PC-9 (cell line): Measurements from ENCODE around the gene GTF2F2. TPM values are rescaled to one million over a fixed set of nuclear protein-coding genes. Genes with fewer than 3 reads are reported as not detected.
A peak's percentile ranks its signal among the peaks of the same experiment; 100 is the strongest.

Experiments used
- BruUV-seq: library from RNA; stranded (reverse); fragments of 400-500 nt; replicated peaks from 2 replicates; lab custom pipeline; 2021; lab: Mats Ljungman, UMichigan
- CTCF ChIA-PET: fragments of 300-600 bp; sonication (Branson Sonifier 250); formaldehyde crosslinking; loops from one replicate; lab custom pipeline; 2022; ENCODE audit warnings: antibody characterized with exemption; lab: Charles Lee
- POLR2A ChIA-PET: fragments of 300-600 bp; sonication (Branson Sonifier 250); formaldehyde crosslinking; loops from one replicate; lab custom pipeline; 2022; ENCODE audit warnings: antibody characterized with exemption; ENCODE audit not compliant: unreplicated experiment; lab: Charles Lee
- DNase-seq, 2 experiments: peaks; one replicate each; pipeline versions ENCODE4 v3.0.0 to v3.0.0-alpha.2; 2015 to 2022; ENCODE audit warnings: mixed read lengths in 1 of 2
- H2AFZ ChIP-seq: fragments of 200-600 bp; sonication (generic); 2 replicates; pipeline ENCODE4 v1.8.1; 2017; ENCODE audit warnings: antibody characterized with exemption
- H3F3A ChIP-seq: fragments of 200-600 bp; sonication (generic); 2 replicates; pipeline ENCODE4 v1.8.1; 2017; ENCODE audit warnings: antibody characterized with exemption, mild to moderate bottlenecking, low read depth; ENCODE audit not compliant: insufficient read depth
- H3K27ac ChIP-seq: fragments of 200-600 bp; sonication (generic); 2 replicates; pipeline ENCODE4 v1.6.1; 2016; ENCODE audit warnings: mixed run types
- H3K27me3 ChIP-seq: fragments of 200-600 bp; sonication (generic); 2 replicates; pipeline ENCODE4 v1.6.1; 2016; ENCODE audit warnings: low read depth, mixed run types; ENCODE audit not compliant: insufficient read depth
- H3K36me3 ChIP-seq: fragments of 200-600 bp; sonication (generic); 2 replicates; pipeline ENCODE4 v1.6.1; 2016; ENCODE audit warnings: low read depth, mixed run types
- H3K4me1 ChIP-seq: fragments of 200-600 bp; sonication (generic); replicated peaks from 2 replicates; pipeline ENCODE4 v1.6.1; 2016; ENCODE audit warnings: mixed run types; ENCODE audit not compliant: insufficient read depth
- H3K4me2 ChIP-seq: fragments of 200-600 bp; sonication (generic); 2 replicates; pipeline ENCODE4 v1.6.1; 2017; ENCODE audit warnings: mixed run types
- H3K4me3 ChIP-seq: fragments of 200-600 bp; sonication (generic); 2 replicates; pipeline ENCODE4 v1.6.1; 2016; ENCODE audit warnings: mixed run types
- H3K79me2 ChIP-seq: fragments of 200-600 bp; sonication (generic); 2 replicates; pipeline ENCODE4 v1.6.1; 2017; ENCODE audit warnings: low read depth, mixed run types
- H3K9me2 ChIP-seq: fragments of 200-600 bp; sonication (generic); 2 replicates; pipeline ENCODE4 v1.8.1; 2017; ENCODE audit warnings: mild to moderate bottlenecking; ENCODE audit not compliant: insufficient read depth
- H3K9me3 ChIP-seq: fragments of 200-600 bp; sonication (generic); 2 replicates; pipeline ENCODE4 v1.8.1; 2016; ENCODE audit warnings: low read depth; ENCODE audit not compliant: insufficient read depth
- H4K20me1 ChIP-seq: fragments of 200-600 bp; sonication (generic); 2 replicates; pipeline ENCODE4 v1.8.1; 2017; ENCODE audit not compliant: insufficient read depth
- CTCF ChIP-seq: fragments of 200-600 bp; sonication (generic); conservative IDR thresholded peaks from 2 replicates; pipeline ENCODE4 v1.6.1; 2017; ENCODE audit warnings: mixed run types, antibody characterized with exemption, mild to moderate bottlenecking, moderate library complexity
- EZH2 ChIP-seq: fragments of 200-600 bp; sonication (generic); IDR thresholded peaks from 2 replicates; pipeline ENCODE4 v1.8.0; 2017; ENCODE audit warnings: antibody characterized with exemption, low read depth
- intact Hi-C: fragments of 100-400 bp; cut with micrococcal nuclease; formaldehyde crosslinking; loops from one replicate; pipeline ENCODE4 v1.10.0; 2022; ENCODE audit not compliant: unreplicated experiment
- total RNA-seq: library from RNA; stranded (reverse); gene quantifications from 2 replicates; pipeline ENCODE4 v1.2.3, GENCODE V29; 2021

Gene GTF2F2
- total RNA-seq, 1 experiment from 2014 or later, result 28.8 TPM

- no peaks in the 10 kb centered on the region for H4K20me1 ChIP-seq
- H3K79me2 ChIP-seq, result peaks cover 69% of the 10 kb centered on the region
- H3F3A ChIP-seq, result peaks cover 44% of the 10 kb centered on the region
- CTCF ChIA-PET, result interaction anchor here (0.6 to 0.7 kb wide), 3 partner anchors 20 to 181 kb away, joined by 3 to 4 read pairs (median 3); no protein-coding TSS in a partner anchor
- H3K36me3 ChIP-seq, result peaks cover 13% of the 10 kb centered on the region; the same call in 1 of the 2 replicates
- peak in 1 of 2 experiments; percentile 86 for DNase-seq
- peak overlapping the region; percentile 85 for H3K4me2 ChIP-seq
- H3K9me2 ChIP-seq, result no peaks in the 10 kb centered on the region
- H3K4me1 ChIP-seq, result peaks cover 47% of the 10 kb centered on the region
- POLR2A ChIA-PET, result interaction anchor here (0.6 to 1.0 kb wide), 6 partner anchors 16 to 183 kb away, joined by 3 to 12 read pairs (median 4); no protein-coding TSS in a partner anchor
- no peak for TF ChIP-seq EZH2
- no peak for TF ChIP-seq CTCF
- no TSS peak for BruUV-seq
- no peak overlapping the region for H2AFZ ChIP-seq
- no peaks in the 10 kb centered on the region for H3K9me3 ChIP-seq
- intact Hi-C loops, result no loop called here
- H3K4me3 ChIP-seq, result peak overlapping the region; percentile 30; the same call in 1 of the 2 replicates
- H3K27me3 ChIP-seq, result no peaks in the 10 kb centered on the region
- peak overlapping the region; percentile 85 for H3K27ac ChIP-seq
Measured at GRCh38 chr13:45142440-45143345, 22.4 kb downstream of the GTF2F2 start.

GRCh38 chr13:45143346-45143751, 23.0 kb downstream of the GTF2F2 start:
- Histone ChIP-seq H3K4me2 (peak overlapping the region; percentile 85), H3F3A (peaks cover 44% of the 10 kb centered on the region), H4K20me1 (no peaks in the 10 kb centered on the region), H3K27ac (peak overlapping the region; percentile 85), H3K9me3 (no peaks in the 10 kb centered on the region), H3K27me3 (no peaks in the 10 kb centered on the region), H3K4me3 (peak overlapping the region; percentile 30; the same call in 1 of the 2 replicates), H2AFZ (no peak overlapping the region), H3K79me2 (peaks cover 70% of the 10 kb centered on the region), H3K9me2 (no peaks in the 10 kb centered on the region), H3K4me1 (peaks cover 47% of the 10 kb centered on the region), H3K36me3 (peaks cover 14% of the 10 kb centered on the region; the same call in 1 of the 2 replicates)
- BruUV-seq, result no TSS peak
- no peak for TF ChIP-seq CTCF
- TF ChIP-seq EZH2, result no peak
- ChIA-PET CTCF (interaction anchor here (0.7 kb wide), 1 partner anchor 20 kb away, joined by 3 read pairs; no protein-coding TSS in a partner anchor), POLR2A (interaction anchor here (0.6 to 1.0 kb wide), 2 partner anchors 19 to 182 kb away, joined by 3 to 12 read pairs; no protein-coding TSS in a partner anchor)
- intact Hi-C loops, result no loop called here
- DNase-seq, result peak; percentile 15 to 88

GRCh38 chr13:45149964-45150363, 29.7 kb downstream of the GTF2F2 start:
- Histone ChIP-seq H3K4me3 (no peak overlapping the region), H3K9me2 (no peaks in the 10 kb centered on the region), H3K4me1 (0 out of 2 replicates have a peak, but pooled peaks cover 7% of the 10 kb centered on the region), H3K27me3 (no peaks in the 10 kb centered on the region), H3F3A (0 out of 2 replicates have a peak, but pooled peaks cover 2% of the 10 kb centered on the region), H3K27ac (no peak overlapping the region), H4K20me1 (no peaks in the 10 kb centered on the region), H3K79me2 (peaks cover 48% of the 10 kb centered on the region), H2AFZ (no peak overlapping the region), H3K9me3 (no peaks in the 10 kb centered on the region), H3K4me2 (no peak overlapping the region), H3K36me3 (peaks cover 30% of the 10 kb centered on the region; the same call in 1 of the 2 replicates)
- TF ChIP-seq CTCF, result no peak
- no peak for TF ChIP-seq EZH2
- ChIA-PET POLR2A (no interaction called here), CTCF (no interaction called here)
- intact Hi-C loops, result no loop called here
- no TSS peak for BruUV-seq
- DNase-seq, result no peak
